HUES6 (cell line): Measurements from ENCODE around the gene CCDC197.

Experiments
- H3K27ac ChIP-seq: 2 replicates; pipeline ENCODE4 v1.7.0; 2013; ENCODE audit warnings: low read depth, mild to moderate bottlenecking, low read length, inconsistent platforms
- H3K27me3 ChIP-seq: 2 replicates; pipeline ENCODE4 v1.6.1; 2013; ENCODE audit warnings: low read length; ENCODE audit not compliant: control insufficient read depth, insufficient read depth
- H3K36me3 ChIP-seq: 2 replicates; pipeline ENCODE4 v1.6.1; 2013; ENCODE audit warnings: low read length; ENCODE audit not compliant: control insufficient read depth, insufficient read depth
- H3K4me1 ChIP-seq: 2 replicates; pipeline ENCODE4 v1.6.1; 2013; ENCODE audit warnings: low read length; ENCODE audit not compliant: control insufficient read depth, insufficient read depth
- H3K4me3 ChIP-seq: 2 replicates; pipeline ENCODE4 v1.5.1; 2013; ENCODE audit warnings: low read depth, low read length
- H3K9ac ChIP-seq: one replicate; pipeline ENCODE4 v1.6.1; 2013; ENCODE audit warnings: mild to moderate bottlenecking, low read length
- H3K9me3 ChIP-seq: 2 replicates; pipeline ENCODE4 v1.6.1; 2013; ENCODE audit warnings: low read depth, low read length; ENCODE audit not compliant: control insufficient read depth, insufficient read depth

CCDC197 gene

DNA sequence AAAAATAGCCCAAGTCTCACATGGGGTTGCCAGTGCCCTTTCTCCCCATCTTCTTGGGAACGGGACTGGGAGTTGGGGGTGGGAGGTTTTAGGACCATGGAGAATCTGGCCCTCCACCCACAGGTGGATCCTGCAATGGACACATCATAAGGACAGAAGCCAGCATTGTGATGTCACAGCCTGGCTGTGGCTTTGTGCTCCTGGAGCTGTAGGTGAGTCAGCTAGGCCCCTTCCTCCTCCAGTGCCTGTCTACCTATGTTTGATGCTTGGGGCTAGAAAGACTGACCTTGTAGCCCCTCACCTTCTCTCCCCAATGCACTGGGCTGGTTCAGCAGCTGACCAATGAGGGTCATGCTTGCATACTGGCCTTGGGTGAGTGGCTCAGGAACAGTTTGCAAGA is at the start of gene CCDC197:
Gene CCDC197 (plus strand): TSS at position 220 of the 400 bp plus-strand sequence. CDS start 831 bp downstream, outside the sequence.
- no peak within 1 kb of the TSS for H3K27ac ChIP-seq

DNA sequence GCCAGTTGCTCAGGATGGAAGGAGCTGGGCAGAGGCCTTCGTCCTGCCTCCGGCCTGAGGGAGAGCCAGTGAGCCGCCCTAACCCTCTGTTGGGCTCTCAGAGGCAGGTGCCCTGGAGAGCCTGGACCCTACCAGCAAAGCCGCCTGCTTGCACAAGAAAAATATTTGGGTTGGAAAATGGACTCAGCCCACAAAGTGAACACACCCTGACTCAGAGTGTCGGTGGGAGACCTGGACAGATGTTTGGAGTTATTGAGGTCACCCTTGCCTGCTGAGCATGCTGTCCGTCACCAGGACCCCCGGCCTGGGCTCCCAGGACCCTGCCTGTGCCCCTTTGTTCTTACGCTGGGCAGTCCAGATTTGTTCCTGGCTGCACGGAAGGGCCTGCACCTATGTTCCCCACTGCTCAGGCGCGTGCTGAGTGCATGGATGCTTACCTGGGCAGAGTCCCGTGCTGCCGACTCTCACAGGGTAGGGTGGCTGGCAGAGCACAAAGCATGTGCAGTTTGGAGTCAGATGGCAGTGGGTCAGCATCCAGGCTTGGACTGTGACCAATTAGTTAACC is 47.5 kb upstream of the CCDC197 start:
- Histone ChIP-seq H3K27me3 (no peaks in the 10 kb centered on the region; the same call in 1 of the 2 replicates), H3K9me3 (no peaks in the 10 kb centered on the region), H3K27ac (no peak overlapping the region), H3K9ac (no peak overlapping the region), H3K36me3 (no peaks in the 10 kb centered on the region), H3K4me3 (no peak overlapping the region), H3K4me1 (peaks cover 22% of the 10 kb centered on the region; the same call in 1 of the 2 replicates)

More for the DNA sequence above, at the start of gene CCDC197:
- H3K36me3 ChIP-seq = no peaks in the 10 kb centered on the region
- H3K9ac ChIP-seq = no peak within 1 kb of the TSS
- no peaks in the 10 kb centered on the region for H3K9me3 ChIP-seq
- H3K27me3 ChIP-seq = peaks cover 8% of the 10 kb centered on the region
- H3K4me1 ChIP-seq = peaks cover 5% of the 10 kb centered on the region; the same call in 1 of the 2 replicates
- H3K4me3 ChIP-seq = no peak within 1 kb of the TSS

DNA sequence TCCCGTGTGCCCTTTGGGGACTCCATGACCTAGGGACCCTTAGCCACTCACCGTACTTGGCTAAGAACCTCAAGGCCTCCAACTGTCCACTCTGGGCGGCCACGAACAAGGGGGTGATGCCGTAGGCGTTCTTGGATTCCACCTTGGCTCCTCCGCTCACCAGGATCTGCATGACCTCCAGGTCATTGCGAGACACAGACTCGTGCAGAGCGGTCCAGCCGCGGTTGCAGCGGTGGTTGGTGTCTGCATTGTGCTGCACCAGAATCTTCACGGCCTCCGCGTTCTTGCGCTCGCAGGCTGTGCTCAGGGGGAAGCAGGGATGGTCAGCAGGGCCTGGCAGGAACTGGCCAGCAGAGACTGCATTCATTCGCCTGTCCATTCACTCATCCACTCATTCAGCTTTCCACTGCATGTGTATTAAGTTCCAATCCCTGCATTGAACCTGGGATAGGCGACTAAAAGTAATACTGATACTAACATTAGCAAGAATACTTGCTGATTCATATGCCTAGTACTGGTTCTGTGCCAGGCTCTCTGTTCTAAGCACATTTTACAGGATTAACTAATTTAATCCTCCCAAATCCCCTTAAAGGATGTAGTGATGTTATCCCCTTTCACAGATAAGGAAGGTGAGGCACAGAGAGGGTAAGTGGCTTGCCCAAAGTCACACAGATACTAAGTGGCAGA is 46.0 kb upstream of the CCDC197 start:
- Histone ChIP-seq H3K9me3 (no peaks in the 10 kb centered on the region), H3K27ac (no peak overlapping the region), H3K9ac (no peak overlapping the region), H3K4me3 (no peak overlapping the region), H3K36me3 (no peaks in the 10 kb centered on the region), H3K4me1 (peaks cover 32% of the 10 kb centered on the region; the same call in 1 of the 2 replicates), H3K27me3 (no peaks in the 10 kb centered on the region; the same call in 1 of the 2 replicates)

DNA sequence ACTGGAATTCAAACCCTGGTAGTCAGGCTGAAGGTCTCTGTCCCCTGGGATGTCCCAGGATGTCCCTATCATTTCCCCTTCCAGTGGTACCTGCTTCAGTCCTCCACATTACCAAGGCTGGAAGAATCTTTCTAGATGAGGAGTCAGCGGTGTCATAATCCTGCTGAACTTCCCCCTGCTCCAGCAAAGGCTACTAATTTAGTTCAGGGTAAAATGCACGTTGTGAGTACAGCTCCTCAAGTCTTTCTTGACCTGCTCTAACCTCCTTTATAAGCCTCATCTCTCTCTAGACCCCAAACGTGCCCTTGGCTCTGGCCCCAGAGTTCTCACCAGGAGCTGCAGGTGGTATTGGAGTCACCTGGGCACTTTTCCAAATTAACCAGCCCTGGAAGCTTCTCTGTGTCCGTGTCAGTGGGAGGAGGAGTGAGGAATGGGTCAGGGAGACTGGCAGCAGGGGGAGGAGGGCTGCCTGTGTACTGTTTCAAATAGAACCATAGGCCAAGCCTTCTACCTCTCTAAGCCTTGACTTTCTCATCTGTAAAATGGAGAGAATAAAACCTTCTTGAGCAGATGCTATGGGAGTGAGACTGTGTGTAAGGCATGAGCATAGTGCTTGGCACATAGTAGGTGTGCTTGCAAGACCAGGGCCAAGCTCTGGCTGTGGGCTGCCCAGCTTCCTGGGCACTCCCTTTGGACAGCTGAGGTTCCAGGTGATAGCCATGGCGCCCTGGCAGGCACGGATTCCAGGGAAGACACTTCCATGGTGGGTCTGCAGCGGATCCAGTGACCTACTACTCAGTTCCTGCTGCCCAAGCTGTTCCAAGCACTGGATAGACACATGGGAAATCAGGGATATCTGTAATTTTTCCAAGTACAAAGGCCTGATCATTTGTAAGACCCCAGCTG is 45.2 kb upstream of the CCDC197 start:
- Histone ChIP-seq H3K36me3 (no peaks in the 10 kb centered on the region), H3K9me3 (no peaks in the 10 kb centered on the region), H3K4me3 (no peak overlapping the region), H3K9ac (no peak overlapping the region), H3K27ac (no peak overlapping the region), H3K27me3 (no peaks in the 10 kb centered on the region; the same call in 1 of the 2 replicates), H3K4me1 (peaks cover 35% of the 10 kb centered on the region; the same call in 1 of the 2 replicates)

DNA sequence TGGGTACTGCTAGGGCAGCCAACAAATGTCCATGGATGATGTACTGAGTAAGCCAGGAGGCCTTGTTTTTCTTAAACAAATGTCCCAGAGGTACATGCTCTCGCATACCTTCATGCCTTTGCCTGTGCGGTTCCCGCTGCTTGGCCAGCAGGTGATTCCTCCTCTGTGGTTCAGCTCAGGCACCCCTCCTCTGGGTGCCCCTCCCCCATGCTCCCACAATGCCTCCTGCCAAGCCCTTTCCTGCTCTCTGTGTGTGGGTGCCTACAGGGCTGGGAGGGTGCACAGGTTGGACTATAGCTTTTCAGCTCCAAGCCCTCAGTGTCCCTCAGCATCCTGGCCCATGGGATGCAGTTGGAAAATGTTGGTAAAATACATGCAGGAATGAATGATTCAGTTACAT is 44.3 kb upstream of the CCDC197 start:
- no peak overlapping the region for H3K9ac ChIP-seq

DNA sequence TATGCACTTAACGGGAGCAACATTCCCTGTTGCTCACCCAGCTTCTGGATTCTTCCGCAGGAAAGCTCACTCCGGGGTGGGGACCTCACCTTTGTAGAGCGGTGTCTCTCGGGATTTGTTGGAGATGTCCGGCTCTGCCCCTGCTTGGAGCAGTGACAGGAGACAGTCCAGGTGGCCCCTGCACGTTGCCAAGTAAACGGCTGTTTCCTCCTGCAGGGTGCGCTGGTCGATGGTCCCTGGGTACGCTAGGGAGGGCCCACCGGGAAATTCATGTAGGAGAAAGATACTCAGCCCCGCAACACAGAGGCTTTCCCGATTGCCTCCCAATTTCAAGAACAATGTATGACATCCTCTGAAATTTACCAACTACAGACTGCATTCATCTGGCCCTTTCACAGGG is 43.8 kb upstream of the CCDC197 start:
- Histone ChIP-seq H3K9ac (no peak overlapping the region), H3K27me3 (no peaks in the 10 kb centered on the region; the same call in 1 of the 2 replicates), H3K9me3 (no peaks in the 10 kb centered on the region), H3K36me3 (no peaks in the 10 kb centered on the region), H3K27ac (no peak overlapping the region), H3K4me1 (peaks cover 40% of the 10 kb centered on the region; the same call in 1 of the 2 replicates), H3K4me3 (no peak overlapping the region)

More for the DNA sequence above, 44.3 kb upstream of the CCDC197 start:
- Histone ChIP-seq H3K36me3 (no peaks in the 10 kb centered on the region), H3K4me3 (no peak overlapping the region), H3K9me3 (no peaks in the 10 kb centered on the region), H3K27ac (no peak overlapping the region), H3K27me3 (no peaks in the 10 kb centered on the region; the same call in 1 of the 2 replicates), H3K4me1 (peaks cover 40% of the 10 kb centered on the region; the same call in 1 of the 2 replicates)

DNA sequence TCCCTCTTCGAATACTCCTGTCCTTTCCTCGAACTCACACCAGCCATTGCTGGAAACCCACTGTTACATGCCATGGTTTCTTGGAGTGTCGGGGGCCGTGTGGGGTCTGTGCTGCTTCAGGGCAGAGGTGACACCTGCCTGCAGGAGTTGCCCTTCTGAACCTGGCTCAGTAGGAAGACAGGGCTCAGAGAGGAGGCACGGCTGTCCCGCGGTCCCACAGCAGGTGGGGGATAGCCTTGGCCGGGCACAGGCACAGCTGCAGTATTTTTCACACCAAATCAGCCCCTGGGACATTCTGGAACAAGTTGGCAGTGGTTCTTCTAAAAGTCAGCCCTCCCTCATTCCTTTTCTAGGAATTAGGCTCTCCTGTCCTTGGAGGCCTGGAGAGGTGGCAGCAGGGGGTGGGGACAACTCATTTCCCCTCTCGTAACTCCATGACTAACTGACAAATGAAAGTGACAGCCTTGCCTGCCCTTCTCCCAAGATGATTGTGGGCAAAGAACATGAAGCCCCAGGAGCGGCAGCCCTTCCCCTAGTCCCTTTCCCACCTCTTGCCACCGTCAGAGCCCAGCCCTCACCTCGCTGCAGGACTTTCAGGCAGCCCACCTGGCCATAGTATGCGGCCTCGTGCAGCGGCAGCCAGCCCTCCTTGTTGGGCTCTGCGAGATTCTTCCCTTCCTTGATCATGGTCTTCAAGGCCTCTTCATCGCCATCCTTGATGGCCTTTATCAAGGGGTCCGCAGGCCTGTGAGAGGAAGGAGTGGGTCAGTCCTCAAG is 43.2 kb upstream of the CCDC197 start:
- H3K4me1 ChIP-seq = peaks cover 47% of the 10 kb centered on the region; the same call in 1 of the 2 replicates
- H3K9ac ChIP-seq = no peak overlapping the region
- no peaks in the 10 kb centered on the region for H3K36me3 ChIP-seq
- H3K4me3 ChIP-seq = no peak overlapping the region
- H3K27ac ChIP-seq = no peak overlapping the region
- no peaks in the 10 kb centered on the region for H3K9me3 ChIP-seq
- no peaks in the 10 kb centered on the region; the same call in 1 of the 2 replicates for H3K27me3 ChIP-seq

DNA sequence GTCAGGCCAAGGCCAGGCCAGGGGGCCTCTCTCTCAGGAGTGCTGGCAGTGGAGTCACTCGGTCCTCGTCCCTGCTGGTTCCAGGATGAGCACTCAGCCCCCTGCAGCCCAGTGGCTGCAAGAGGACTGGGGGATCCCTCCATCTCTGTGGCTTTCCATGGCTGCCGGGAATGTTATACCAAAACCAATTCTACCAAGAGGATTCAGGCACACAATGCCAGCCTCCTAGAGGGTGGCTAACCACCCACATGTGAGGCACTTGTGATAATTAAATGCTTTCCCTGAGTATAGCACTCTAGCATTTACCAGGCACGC is 42.6 kb upstream of the CCDC197 start:
- H3K4me3 ChIP-seq = no peak overlapping the region
- no peak overlapping the region for H3K27ac ChIP-seq
- no peaks in the 10 kb centered on the region; the same call in 1 of the 2 replicates for H3K27me3 ChIP-seq
- no peak overlapping the region for H3K9ac ChIP-seq
- peaks cover 52% of the 10 kb centered on the region for H3K4me1 ChIP-seq
- no peaks in the 10 kb centered on the region for H3K36me3 ChIP-seq
- H3K9me3 ChIP-seq = no peaks in the 10 kb centered on the region

DNA sequence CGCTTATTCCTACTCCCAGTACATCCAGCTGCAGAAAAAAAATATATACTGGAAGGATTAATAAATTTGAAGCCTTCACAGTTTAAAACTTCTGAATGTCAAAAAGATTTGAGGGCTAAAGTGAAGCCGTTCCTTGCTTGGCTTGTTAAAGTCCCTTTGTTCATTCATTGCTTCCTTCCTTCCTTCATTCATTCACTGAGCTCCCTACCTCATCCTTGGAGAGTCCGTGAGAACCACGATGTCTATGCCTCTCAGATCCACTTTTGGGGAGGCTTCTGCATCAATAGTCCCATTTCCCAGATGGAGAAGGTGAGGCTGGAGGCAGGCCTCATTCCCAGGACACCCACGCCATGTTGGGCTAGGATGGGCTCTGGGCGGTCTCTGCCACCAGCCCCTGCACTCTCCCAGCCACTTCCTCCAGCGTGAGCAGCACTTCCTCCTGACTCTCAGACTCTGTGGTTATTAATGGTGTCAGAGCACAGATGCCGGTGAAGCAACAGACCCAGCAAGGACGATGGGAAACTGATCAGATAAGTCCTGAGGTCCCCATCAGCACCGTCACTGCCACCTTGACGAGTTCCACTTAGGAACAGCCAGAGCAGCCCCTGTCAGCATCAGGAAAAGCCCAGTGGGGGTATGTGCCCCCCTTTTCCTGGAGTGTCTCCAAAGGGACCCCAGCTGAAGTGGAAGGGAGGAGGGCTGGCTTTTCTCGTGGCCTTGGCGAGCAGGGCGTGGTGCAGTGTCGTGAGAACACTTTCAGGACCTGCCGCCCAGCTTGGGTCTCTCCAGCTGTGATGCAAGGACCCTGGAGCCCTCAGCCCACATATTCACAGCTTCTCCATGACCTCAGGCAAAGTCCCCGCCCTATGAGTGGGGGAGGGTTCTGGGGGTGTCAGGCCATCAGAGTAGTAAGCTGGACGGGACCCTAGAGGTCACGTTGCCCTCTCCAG is 41.9 kb upstream of the CCDC197 start:
- H3K4me1 ChIP-seq = peaks cover 59% of the 10 kb centered on the region
- H3K4me3 ChIP-seq = no peak overlapping the region
- no peaks in the 10 kb centered on the region for H3K9me3 ChIP-seq
- no peaks in the 10 kb centered on the region; the same call in 1 of the 2 replicates for H3K27me3 ChIP-seq
- H3K36me3 ChIP-seq = no peaks in the 10 kb centered on the region
- H3K27ac ChIP-seq = no peak overlapping the region
- H3K9ac ChIP-seq = no peak overlapping the region
